LHCN-M2 (cell line): ENCODE measurements around the gene YES1. TPM values are rescaled to one million over a fixed set of nuclear protein-coding genes. Genes with fewer than 3 reads are reported as not detected.
"Not testable (repeated sequence)": the region's sequence is repeated elsewhere in the genome, so short reads cannot be mapped to it uniquely, and the experiment has no call there.

ENCODE experiments used
- DNase-seq: peaks from one replicate; pipeline ENCODE4 v3.0.0-alpha.2; 2012; ENCODE audit warnings: low read depth
- total RNA-seq: library from RNA; depleted of rRNA; stranded (reverse); fragments of >200 nt; gene quantifications from 2 replicates; pipeline ENCODE4 v1.2.3, GENCODE V29; 2014; rRNA removed

YES1 gene
- total RNA-seq, 1 experiment from 2014 or later, result 124 TPM

- DNase-seq, result peak; percentile 73
Measured at GRCh38 chr18:686339-687111, 125.5 kb downstream of the YES1 start.

- DNase-seq, result no peak
Measured at GRCh38 chr18:685438-685837, 126.6 kb downstream of the YES1 start.

GRCh38 chr18:683531-683930 lies 128.5 kb downstream of the YES1 start:
- DNase-seq, result no peak

GRCh38 chr18:682833-683232 lies 129.2 kb downstream of the YES1 start:
- no peak for DNase-seq

GRCh38 chr18:682416-682815 lies 129.6 kb downstream of the YES1 start:
- not testable (repeated sequence) for DNase-seq

GRCh38 chr18:681985-682384 lies 130.1 kb downstream of the YES1 start:
- no peak for DNase-seq

- no peak for DNase-seq
Measured at GRCh38 chr18:680392-680791, 131.7 kb downstream of the YES1 start.

GRCh38 chr18:679516-679915 lies 132.5 kb downstream of the YES1 start:
- DNase-seq, result no peak

- DNase-seq, result no peak
Measured at GRCh38 chr18:678482-679182, 133.4 kb downstream of the YES1 start.

GRCh38 chr18:677951-678381 lies 134.1 kb downstream of the YES1 start:
- DNase-seq, result peak; percentile 20

- no peak for DNase-seq
Measured at GRCh38 chr18:677145-677544, 134.9 kb downstream of the YES1 start.

GRCh38 chr18:676736-677135 lies 135.3 kb downstream of the YES1 start:
- DNase-seq, result no peak

GRCh38 chr18:676069-676468 lies 136.0 kb downstream of the YES1 start:
- no peak for DNase-seq

GRCh38 chr18:675307-675706 lies 136.7 kb downstream of the YES1 start:
- no peak for DNase-seq

GRCh38 chr18:673769-674168 lies 138.3 kb downstream of the YES1 start:
- no peak for DNase-seq

- no peak for DNase-seq
Measured at GRCh38 chr18:673317-673716, 138.7 kb downstream of the YES1 start.

Other genes starting within 250 kb of the YES1 start
- gene CETN1, start 231.9 kb downstream of the YES1 start, total RNA-seq, result not detected in 2 replicates
- gene CLUL1, start 215.3 kb downstream of the YES1 start, total RNA-seq, result not detected in 2 replicates
- gene TYMS, start 154.6 kb downstream of the YES1 start, total RNA-seq, result 49.4 and 72.3 TPM in 2 replicates
- gene ENOSF1, start 99.6 kb downstream of the YES1 start, total RNA-seq, result 25.8 and 26.2 TPM in 2 replicates
- gene ADCYAP1, start 92.6 kb upstream of the YES1 start, total RNA-seq, result not detected in 2 replicates